GM12878 (cell line): ENCODE results near the gene AKTIP. TPM values are rescaled to one million over a fixed set of nuclear protein-coding genes. Genes with fewer than 3 reads are reported as not detected.

Experiments
- ATAC-seq: fragments of 200-7000 bp; cut with Tn5 transposase; 3 replicates; pipeline ENCODE4 v1.9.1; 2020; ENCODE audit warnings: mild to moderate bottlenecking, moderate library complexity
- BruUV-seq: library from RNA; stranded (reverse); fragments of 400-500 nt; replicated peaks from 2 replicates; lab custom pipeline; 2021; lab: Mats Ljungman, UMichigan
- CTCF ChIA-PET: fragments of 300-600 bp; sonication (Branson Sonifier 250); formaldehyde crosslinking; extraction: SDS; loops from one replicate; lab custom pipeline; 2021; ENCODE audit warnings: inconsistent platforms; lab: Yijun Ruan, JAX
- POLR2A ChIA-PET: fragments of 350-600 bp; formaldehyde crosslinking; extraction: SDS; loops from one replicate; lab custom pipeline; 2021; ENCODE audit warnings: inconsistent platforms; lab: Charles Lee
- RAD21 ChIA-PET: fragments of 300-600 bp; sonication (Branson Sonifier 250); formaldehyde crosslinking; loops from one replicate; lab custom pipeline; 2023; ENCODE audit warnings: antibody characterized with exemption; ENCODE audit not compliant: unreplicated experiment; lab: Charles Lee
- SMC1A ChIA-PET: fragments of 300-600 bp; sonication (Branson Sonifier 250); formaldehyde crosslinking; loops from one replicate; lab custom pipeline; 2023; ENCODE audit not compliant: unreplicated experiment, uncharacterized antibody; lab: Charles Lee
- DNase-seq: peaks from one replicate; pipeline ENCODE4 v3.0.0-alpha.2; 2011; ENCODE audit warnings: low read depth, low spot score
- FAIRE-seq: peaks from 3 replicates; lab custom pipeline; 2011; peaks lifted over from hg19 to GRCh38; lab: Jason Lieb, UNC
- H2AFZ ChIP-seq: 2 replicates; pipeline ENCODE4 v1.6.0; 2011; ENCODE audit warnings: low read depth, low read length, control low read depth; ENCODE audit not compliant: control insufficient read depth
- H3K27ac ChIP-seq: 2 replicates; pipeline ENCODE4 v1.5.1; 2011; ENCODE audit warnings: control low read depth; ENCODE audit not compliant: control insufficient read depth, insufficient read depth
- H3K27me3 ChIP-seq, 2 experiments: replicated peaks in 1 of 2; 2 replicates each; pipeline versions ENCODE4 v1.6.0 to v1.6.1; 2011; ENCODE audit warnings: low read length in 1 of 2; ENCODE audit not compliant: control insufficient read depth in 2 of 2, insufficient read depth in 2 of 2
- H3K36me3 ChIP-seq, 2 experiments: 2 replicates each; pipeline ENCODE4 v1.5.1; 2011; ENCODE audit warnings: low read length in 1 of 2; ENCODE audit not compliant: control insufficient read depth in 2 of 2, insufficient read depth in 2 of 2
- H3K4me1 ChIP-seq: 2 replicates; pipeline ENCODE4 v1.6.1; 2011; ENCODE audit warnings: mild to moderate bottlenecking, low read length, moderate library complexity, mixed read lengths; ENCODE audit not compliant: control insufficient read depth, insufficient read depth
- H3K4me2 ChIP-seq: 2 replicates; pipeline ENCODE4 v1.6.0; 2011; ENCODE audit warnings: control low read depth; ENCODE audit not compliant: control insufficient read depth, insufficient read depth
- H3K4me3 ChIP-seq: fragments of 200-600 bp; sonication (generic); 2 replicates; pipeline ENCODE4 v1.5.1; 2016
- H3K79me2 ChIP-seq: 2 replicates; pipeline ENCODE4 v1.6.0; 2011; ENCODE audit warnings: low read length; ENCODE audit not compliant: control insufficient read depth, insufficient read depth
- H3K9ac ChIP-seq: 2 replicates; pipeline ENCODE4 v1.8.0; 2011; ENCODE audit warnings: low read length, control low read depth, mixed read lengths; ENCODE audit not compliant: control insufficient read depth, insufficient read depth
- H3K9me3 ChIP-seq: replicated peaks from 3 replicates; pipeline ENCODE4 v1.5.1; 2011; ENCODE audit warnings: mild to moderate bottlenecking, low read length; ENCODE audit not compliant: control insufficient read depth, insufficient read depth
- H4K20me1 ChIP-seq: 2 replicates; pipeline ENCODE4 v1.6.0; 2011; ENCODE audit not compliant: control insufficient read depth, insufficient read depth
- ATF2 ChIP-seq: IDR thresholded peaks from 2 replicates; pipeline ENCODE4 v1.6.1; 2012; ENCODE audit warnings: low read length, inconsistent platforms
- BCL3 ChIP-seq: IDR thresholded peaks from 2 replicates; pipeline ENCODE4 v1.6.1; 2011; ENCODE audit warnings: borderline replicate concordance, low read depth, mild to moderate bottlenecking, moderate library complexity, low read length; ENCODE audit not compliant: insufficient read depth, poor library complexity, severe bottlenecking
- CBX5 ChIP-seq: sonication (generic); IDR thresholded peaks from 2 replicates; pipeline ENCODE4 v1.6.1; 2016; ENCODE audit warnings: low read depth, moderate library complexity, mild to moderate bottlenecking, inconsistent platforms
- E2F4 ChIP-seq: IDR thresholded peaks from 2 replicates; pipeline ENCODE4 v1.6.1; 2012; ENCODE audit warnings: low read depth, low read length, improper control_type of control experiment
- IRF4 ChIP-seq: IDR thresholded peaks from 2 replicates; pipeline ENCODE4 v1.6.1; 2011; ENCODE audit warnings: low read depth, low read length
- MTA2 ChIP-seq: fragments of 450-650 bp; IDR thresholded peaks from 2 replicates; pipeline ENCODE4 v1.6.1; 2016; ENCODE audit warnings: low read depth, mild to moderate bottlenecking, moderate library complexity
- TCF3 ChIP-seq: IDR thresholded peaks from 2 replicates; pipeline ENCODE4 v1.6.1; 2012; ENCODE audit warnings: low read depth, mild to moderate bottlenecking, low read length, borderline replicate concordance; ENCODE audit not compliant: insufficient read depth
- WGBS: methylation state at CpG from one replicate; pipeline ENCODE4 v1.1.6; 2016; ENCODE audit warnings: low lambda C conversion rate; ENCODE audit not compliant: insufficient replicate concordance, insufficient coverage; ENCODE audit errors: missing lambda C conversion rate; 5-methylcytosine and 5-hydroxymethylcytosine counted together
- in situ Hi-C: fragments of 300-500 bp; cut with MboI; formaldehyde crosslinking; loops from 9 replicates; pipeline ENCODE4 v1.14.3; 2018; ENCODE audit warnings: mixed read lengths
- intact Hi-C: fragments of 100-400 bp; cut with micrococcal nuclease; formaldehyde crosslinking; loops from one replicate; pipeline ENCODE4 v1.14.2; 2022; ENCODE audit not compliant: unreplicated experiment
- polyA plus RNA-seq, 11 experiments: library from polyadenylated mRNA; depleted of rRNA in 4 of 11; unstranded in 6 of 11; stranded (reverse) in 5 of 11; fragments of >200 nt; fragmentation: Nextera tagmentation in 4 of 11; fragmentation: Illumina TruSeq in 1 of 11; extraction: Ambion mirVana in 4 of 11; extraction: Trizol in 1 of 11; gene quantifications; 1 replicate in 1 of 11; 2 replicates in 10 of 11; pipeline versions ENCODE4 v1.2.1 to v1.2.3, GENCODE V29; 2011 to 2016; ENCODE audit warnings: inconsistent platforms in 2 of 11, missing spikeins in 2 of 11, low read depth in 1 of 11
- total RNA-seq, 4 experiments: library from RNA; depleted of rRNA in 3 of 4; stranded (reverse); fragments of >200 nt in 3 of 4; fragmentation: Illumina TruSeq in 1 of 4; extraction: Trizol in 1 of 4; gene quantifications; 2 replicates each; pipeline versions ENCODE4 v1.2.1 to v1.2.3, GENCODE V29; 2013 to 2021

Gene AKTIP
- total and polyA plus RNA-seq, 10 of the 15 experiments (the other 5 are each of a cell fraction or from before 2014, with no cell fraction given), result 11.4 to 22.9 (median 13.6) TPM

GRCh38 chr16:53480394-53480793, 22.6 kb downstream of the AKTIP start:
- H3K9ac ChIP-seq, result no peak overlapping the region
- SMC1A ChIA-PET, result interaction anchor here (0.6 to 1.0 kb wide), 2 partner anchors 29 to 30 kb away, joined by 3 read pairs; no protein-coding TSS in a partner anchor
- CTCF ChIA-PET, result interaction anchor here (0.9 kb wide), 1 partner anchor 10 kb away, joined by 3 read pairs; no protein-coding TSS in a partner anchor
- FAIRE-seq, result no peak
- no peak for TF ChIP-seq E2F4
- no peak for TF ChIP-seq TCF3
- no peak for TF ChIP-seq IRF4
- TF ChIP-seq MTA2, result no peak
- TF ChIP-seq CBX5, result no peak
- no peak for TF ChIP-seq ATF2
- TF ChIP-seq BCL3, result no peak
- TF ChIP-seq, all 136 proteins: peak for 0
- no peak overlapping the region for H3K4me3 ChIP-seq
- ChIA-PET POLR2A (no interaction called here), RAD21 (no interaction called here)
- ATAC-seq (no peak), DNase-seq (no peak)
- no TSS peak for BruUV-seq
- H3K36me3 ChIP-seq, result peaks cover 5 to 34% of the 10 kb centered on the region in 2 experiments
- no peaks in the 10 kb centered on the region for H4K20me1 ChIP-seq
- WGBS, result 93% methylated on average over 1 of the region's 1 CpG
- no peaks in the 10 kb centered on the region for H3K4me1 ChIP-seq
- H3K27ac ChIP-seq, result no peak overlapping the region
- no peaks in the 10 kb centered on the region for H3K79me2 ChIP-seq
- in situ Hi-C loops, result no loop called here
- no peaks in the 10 kb centered on the region for H3K27me3 ChIP-seq
- no peaks in the 10 kb centered on the region; the same call in 2 of the 3 replicates for H3K9me3 ChIP-seq
- intact Hi-C loops, result no loop called here
- no peak overlapping the region for H3K4me2 ChIP-seq
- H2AFZ ChIP-seq, result no peak overlapping the region
